ENCODE data around the gene RSPO4. TPM values are rescaled to one million over a fixed set of nuclear protein-coding genes. Genes with fewer than 3 reads are reported as not detected.

The RSPO4 gene
- total and polyA plus RNA-seq, 9 of the 15 experiments (the other 6 are each of a cell fraction or from before 2014, with no cell fraction given): 0.04 to 0.34 TPM; not detected in 7

DNA sequence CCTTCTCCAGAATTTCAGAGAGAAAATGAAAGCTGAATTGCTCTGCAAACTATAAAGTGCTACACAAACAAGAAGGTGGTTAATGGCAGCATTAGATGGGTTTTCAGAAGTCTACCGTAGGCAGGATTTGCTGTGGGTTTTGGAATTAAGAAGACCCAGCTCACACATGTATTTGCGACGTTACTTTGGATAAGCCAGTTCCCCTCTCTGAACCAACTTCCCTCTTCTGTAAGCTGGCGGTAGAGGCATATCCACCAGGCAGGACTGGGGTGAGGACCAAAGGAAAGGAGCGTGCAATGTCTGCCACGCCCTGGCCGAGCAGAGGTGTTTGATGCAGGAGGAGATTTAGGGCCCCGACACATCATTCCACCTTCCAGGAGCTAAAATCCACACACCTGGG, 6.9 kb downstream of the RSPO4 start:
- no peak for ATAC-seq
- H3K9me1 ChIP-seq (ENCODE audit: control insufficient read depth, insufficient read depth, low read length): no peaks in the 10 kb centered on the region
- DNase-seq (ENCODE audit: extremely low read depth in 1 of 4, low spot score in 3 of 4): no peak
- H3K9me3 ChIP-seq (replicated peaks; ENCODE audit: control insufficient read depth, insufficient read depth, low read depth, low read length): 0 out of 2 replicates have a peak, but pooled peaks cover 1% of the 10 kb centered on the region
- in situ Hi-C loops (cut with MboI) (no loop called here), intact Hi-C loops (cut with micrococcal nuclease) (no loop called here)
- H3K27ac ChIP-seq (ENCODE audit: extremely low read depth, low read depth, low read length): no peak overlapping the region
- ChIA-PET POLR2A (interaction anchor here (0.8 kb wide), 1 partner anchor 19 kb away, joined by 3 read pairs; no protein-coding TSS in a partner anchor), CTCF (ENCODE audit: low intra/inter-chr PET ratio) (no interaction called here)
- H3K79me2 ChIP-seq (ENCODE audit: control insufficient read depth, insufficient read depth, low read length): no peaks in the 10 kb centered on the region
- H4K20me1 ChIP-seq (replicated peaks; ENCODE audit: control insufficient read depth, insufficient read depth, low read length): no peaks in the 10 kb centered on the region
- 6% methylated on average over 6 of the region's 8 CpGs for WGBS (ENCODE audit: insufficient coverage, low coverage, missing lambda C conversion rate)
- no peaks in the 10 kb centered on the region for H3K36me3 ChIP-seq (ENCODE audit: control insufficient read depth, insufficient read depth, low read length)
- no peak overlapping the region for H3K4me2 ChIP-seq (ENCODE audit: insufficient read depth, low read length)
- no TSS peak for BruUV-seq (replicated peaks)
- TF ChIP-seq ZNF165 (CRISPR knock-in tag; IDR thresholded peaks at IDR 0.05; ENCODE audit: borderline replicate concordance) (no peak), GATAD2A (IDR thresholded peaks at IDR 0.05) (no peak), BACH1 (tag; IDR thresholded peaks at IDR 0.05) (no peak), DACH1 (IDR thresholded peaks at IDR 0.05; ENCODE audit: partially characterized antibody) (no peak), CBFB (CRISPR knock-in tag; IDR thresholded peaks at IDR 0.05) (no peak), HDAC1 (IDR thresholded peaks at IDR 0.05) (no peak), ZNF644 (tag; IDR thresholded peaks at IDR 0.05; ENCODE audit: low read depth) (no peak), SRSF1 (IDR thresholded peaks at IDR 0.05; ENCODE audit: low read depth, low read length) (no peak), SAFB (IDR thresholded peaks at IDR 0.05; ENCODE audit: borderline replicate concordance, low read depth, low read length) (no peak), ZNF197 (CRISPR knock-in tag; IDR thresholded peaks at IDR 0.05; ENCODE audit: low read depth) (no peak), PTTG1 (tag; IDR thresholded peaks at IDR 0.05; ENCODE audit: low read depth) (no peak), ZNF583 (CRISPR knock-in tag; IDR thresholded peaks at IDR 0.05) (no peak), DMBX1 (CRISPR knock-in tag; IDR thresholded peaks at IDR 0.05; ENCODE audit: borderline replicate concordance) (no peak), MCM7 (IDR thresholded peaks at IDR 0.05) (no peak)
- TF ChIP-seq, protein P1, sequence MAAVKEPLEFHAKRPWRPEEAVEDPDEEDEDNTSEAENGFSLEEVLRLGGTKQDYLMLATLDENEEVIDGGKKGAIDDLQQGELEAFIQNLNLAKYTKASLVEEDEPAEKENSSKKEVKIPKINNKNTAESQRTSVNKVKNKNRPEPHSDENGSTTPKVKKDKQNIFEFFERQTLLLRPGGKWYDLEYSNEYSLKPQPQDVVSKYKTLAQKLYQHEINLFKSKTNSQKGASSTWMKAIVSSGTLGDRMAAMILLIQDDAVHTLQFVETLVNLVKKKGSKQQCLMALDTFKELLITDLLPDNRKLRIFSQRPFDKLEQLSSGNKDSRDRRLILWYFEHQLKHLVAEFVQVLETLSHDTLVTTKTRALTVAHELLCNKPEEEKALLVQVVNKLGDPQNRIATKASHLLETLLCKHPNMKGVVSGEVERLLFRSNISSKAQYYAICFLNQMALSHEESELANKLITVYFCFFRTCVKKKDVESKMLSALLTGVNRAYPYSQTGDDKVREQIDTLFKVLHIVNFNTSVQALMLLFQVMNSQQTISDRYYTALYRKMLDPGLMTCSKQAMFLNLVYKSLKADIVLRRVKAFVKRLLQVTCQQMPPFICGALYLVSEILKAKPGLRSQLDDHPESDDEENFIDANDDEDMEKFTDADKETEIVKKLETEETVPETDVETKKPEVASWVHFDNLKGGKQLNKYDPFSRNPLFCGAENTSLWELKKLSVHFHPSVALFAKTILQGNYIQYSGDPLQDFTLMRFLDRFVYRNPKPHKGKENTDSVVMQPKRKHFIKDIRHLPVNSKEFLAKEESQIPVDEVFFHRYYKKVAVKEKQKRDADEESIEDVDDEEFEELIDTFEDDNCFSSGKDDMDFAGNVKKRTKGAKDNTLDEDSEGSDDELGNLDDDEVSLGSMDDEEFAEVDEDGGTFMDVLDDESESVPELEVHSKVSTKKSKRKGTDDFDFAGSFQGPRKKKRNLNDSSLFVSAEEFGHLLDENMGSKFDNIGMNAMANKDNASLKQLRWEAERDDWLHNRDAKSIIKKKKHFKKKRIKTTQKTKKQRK (IDR thresholded peaks at IDR 0.05; ENCODE audit: borderline replicate concordance, low read depth, low read length): no peak
- TF ChIP-seq, protein P2, sequence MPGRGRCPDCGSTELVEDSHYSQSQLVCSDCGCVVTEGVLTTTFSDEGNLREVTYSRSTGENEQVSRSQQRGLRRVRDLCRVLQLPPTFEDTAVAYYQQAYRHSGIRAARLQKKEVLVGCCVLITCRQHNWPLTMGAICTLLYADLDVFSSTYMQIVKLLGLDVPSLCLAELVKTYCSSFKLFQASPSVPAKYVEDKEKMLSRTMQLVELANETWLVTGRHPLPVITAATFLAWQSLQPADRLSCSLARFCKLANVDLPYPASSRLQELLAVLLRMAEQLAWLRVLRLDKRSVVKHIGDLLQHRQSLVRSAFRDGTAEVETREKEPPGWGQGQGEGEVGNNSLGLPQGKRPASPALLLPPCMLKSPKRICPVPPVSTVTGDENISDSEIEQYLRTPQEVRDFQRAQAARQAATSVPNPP (IDR thresholded peaks at IDR 0.05; ENCODE audit: borderline replicate concordance, insufficient read depth, insufficient read length): no peak
- TF ChIP-seq, protein P3, sequence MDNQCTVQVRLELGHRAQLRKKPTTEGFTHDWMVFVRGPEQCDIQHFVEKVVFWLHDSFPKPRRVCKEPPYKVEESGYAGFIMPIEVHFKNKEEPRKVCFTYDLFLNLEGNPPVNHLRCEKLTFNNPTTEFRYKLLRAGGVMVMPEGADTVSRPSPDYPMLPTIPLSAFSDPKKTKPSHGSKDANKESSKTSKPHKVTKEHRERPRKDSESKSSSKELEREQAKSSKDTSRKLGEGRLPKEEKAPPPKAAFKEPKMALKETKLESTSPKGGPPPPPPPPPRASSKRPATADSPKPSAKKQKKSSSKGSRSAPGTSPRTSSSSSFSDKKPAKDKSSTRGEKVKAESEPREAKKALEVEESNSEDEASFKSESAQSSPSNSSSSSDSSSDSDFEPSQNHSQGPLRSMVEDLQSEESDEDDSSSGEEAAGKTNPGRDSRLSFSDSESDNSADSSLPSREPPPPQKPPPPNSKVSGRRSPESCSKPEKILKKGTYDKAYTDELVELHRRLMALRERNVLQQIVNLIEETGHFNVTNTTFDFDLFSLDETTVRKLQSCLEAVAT (IDR thresholded peaks at IDR 0.05): no peak
- H3K4me1 ChIP-seq (replicated peaks in 1 of 2; ENCODE audit: control insufficient read depth in 2 of 2, insufficient read depth in 2 of 2, low read length in 2 of 2): no peaks in the 10 kb centered on the region
- no peak for FAIRE-seq
- H2AFZ ChIP-seq (ENCODE audit: low read depth, low read length): no peak overlapping the region
- H3K9ac ChIP-seq (ENCODE audit: insufficient read depth in 1 of 2, low read depth in 2 of 2, low read length in 2 of 2): no peak overlapping the region
- H3K27me3 ChIP-seq (ENCODE audit: control insufficient read depth in 2 of 2, insufficient read depth in 2 of 2, low read length in 2 of 2): peaks cover 9 to 55% of the 10 kb centered on the region in 2 experiments
- no peak overlapping the region for H3K4me3 ChIP-seq
